MCF 10A (cell line): ENCODE data around the gene H1-8. TPM values are rescaled to one million over a fixed set of nuclear protein-coding genes. Genes with fewer than 3 reads are reported as not detected.
"Not testable (repeated sequence)": the region's sequence is repeated elsewhere in the genome, so short reads cannot be mapped to it uniquely, and the experiment has no call there.

ENCODE experiments used
- BruUV-seq: library from RNA; stranded (reverse); fragments of 400-500 nt; replicated peaks from 2 replicates; lab custom pipeline; 2021; lab: Mats Ljungman, UMichigan
- CTCF ChIA-PET: fragments of 300-600 bp; sonication (Branson Sonifier 250); formaldehyde crosslinking; extraction: SDS; loops from one replicate; lab custom pipeline; 2021; ENCODE audit warnings: antibody characterized with exemption, inconsistent platforms; lab: Yijun Ruan, JAX
- POLR2A ChIA-PET: fragments of 300-600, 350-650 bp; sonication (Branson Sonifier 250); formaldehyde crosslinking; extraction: SDS; loops from one replicate; lab custom pipeline; 2020; ENCODE audit warnings: antibody characterized with exemption, inconsistent platforms; lab: Yijun Ruan, JAX
- DNase-seq: peaks from one replicate; pipeline ENCODE4 v3.0.0-alpha.2; 2018; ENCODE audit not compliant: unreplicated experiment
- H3K27ac Mint-ChIP-seq: one replicate; pipeline ENCODE4 v1.8.0; 2022; ENCODE audit warnings: mild to moderate bottlenecking, low read depth, mixed read lengths; ENCODE audit not compliant: unreplicated experiment
- H3K27me3 Mint-ChIP-seq: one replicate; pipeline ENCODE4 v1.8.0; 2022; ENCODE audit warnings: mixed read lengths; ENCODE audit not compliant: insufficient read depth, unreplicated experiment
- H3K36me3 Mint-ChIP-seq: one replicate; pipeline ENCODE4 v1.8.0; 2022; ENCODE audit warnings: mild to moderate bottlenecking, moderate library complexity, mixed read lengths; ENCODE audit not compliant: insufficient read depth, unreplicated experiment
- H3K4me1 Mint-ChIP-seq: one replicate; pipeline ENCODE4 v1.8.0; 2022; ENCODE audit warnings: mixed read lengths; ENCODE audit not compliant: insufficient read depth, unreplicated experiment
- H3K4me3 Mint-ChIP-seq: one replicate; pipeline ENCODE4 v1.8.0; 2022; ENCODE audit warnings: mild to moderate bottlenecking, moderate library complexity, mixed read lengths; ENCODE audit not compliant: unreplicated experiment
- H3K9me3 Mint-ChIP-seq: one replicate; pipeline ENCODE4 v1.8.0; 2022; ENCODE audit warnings: mixed read lengths; ENCODE audit not compliant: unreplicated experiment
- CTCF ChIP-seq: fragments of 200-600 bp; IDR thresholded peaks from one replicate; pipeline ENCODE4 v1.8.0; 2022; ENCODE audit warnings: antibody characterized with exemption, mild to moderate bottlenecking; ENCODE audit not compliant: unreplicated experiment
- intact Hi-C: fragments of 100-400 bp; cut with micrococcal nuclease; formaldehyde crosslinking; loops from 2 replicates; pipeline ENCODE4 v1.14.1; 2022
- total RNA-seq: library from RNA; stranded (reverse); gene quantifications from 2 replicates; pipeline ENCODE4 v1.2.3, GENCODE V29; 2022

Gene H1-8
- total RNA-seq, 1 experiment from 2014 or later = not detected

GRCh38 chr3:129543999-129544398 is 1.0 kb downstream of the H1-8 start:
- Mint-ChIP-seq H3K27ac (no peak overlapping the region), H3K36me3 (no peaks in the 10 kb centered on the region), H3K9me3 (no peaks in the 10 kb centered on the region), H3K4me1 (peaks cover 5% of the 10 kb centered on the region), H3K27me3 (no peaks in the 10 kb centered on the region), H3K4me3 (no peak overlapping the region)
- DNase-seq = no peak
- BruUV-seq = no TSS peak
- ChIA-PET CTCF (interaction anchor here (0.6 kb wide), 1 partner anchor 59 kb away, joined by 4 read pairs; no protein-coding TSS in a partner anchor), POLR2A (no interaction called here)
- no peak for TF ChIP-seq CTCF
- intact Hi-C loops = no loop called here

- intact Hi-C loops, H3K4me3 Mint-ChIP-seq, POLR2A ChIA-PET, H3K36me3 Mint-ChIP-seq, DNase-seq, H3K9me3 Mint-ChIP-seq, BruUV-seq, H3K27ac Mint-ChIP-seq, H3K27me3 Mint-ChIP-seq: not testable (repeated sequence)
- CTCF ChIA-PET = interaction anchor here (0.6 kb wide), 2 partner anchors 52 to 100 kb away, joined by 3 to 4 read pairs; no protein-coding TSS in a partner anchor
- peaks cover 12% of the 10 kb centered on the region for H3K4me1 Mint-ChIP-seq
Observed at GRCh38 chr3:129545951-129546350, 3.0 kb downstream of the H1-8 start.

- H3K9me3 Mint-ChIP-seq = no peaks in the 10 kb centered on the region
- H3K4me3 Mint-ChIP-seq = no peak overlapping the region
- intact Hi-C loops = no loop called here
- H3K27ac Mint-ChIP-seq = no peak overlapping the region
- no peak for TF ChIP-seq CTCF
- no peak for DNase-seq
- no peaks in the 10 kb centered on the region for H3K36me3 Mint-ChIP-seq
- POLR2A ChIA-PET = no interaction called here
- H3K27me3 Mint-ChIP-seq = no peaks in the 10 kb centered on the region
- no TSS peak for BruUV-seq
- peaks cover 12% of the 10 kb centered on the region for H3K4me1 Mint-ChIP-seq
- CTCF ChIA-PET = no interaction called here
Observed at GRCh38 chr3:129547241-129547640, 4.3 kb downstream of the H1-8 start.

- CTCF ChIA-PET = interaction anchor here (0.5 kb wide), 1 partner anchor 328 kb away, joined by 6 read pairs; no protein-coding TSS in a partner anchor
- intact Hi-C loops = no loop called here
- no peak overlapping the region for H3K4me3 Mint-ChIP-seq
- TF ChIP-seq CTCF = no peak
- H3K36me3 Mint-ChIP-seq = no peaks in the 10 kb centered on the region
- DNase-seq = no peak
- POLR2A ChIA-PET = no interaction called here
- no peaks in the 10 kb centered on the region for H3K9me3 Mint-ChIP-seq
- H3K27ac Mint-ChIP-seq = no peak overlapping the region
- peaks cover 12% of the 10 kb centered on the region for H3K4me1 Mint-ChIP-seq
- H3K27me3 Mint-ChIP-seq = no peaks in the 10 kb centered on the region
- no TSS peak for BruUV-seq
Observed at GRCh38 chr3:129548104-129548965, 5.4 kb downstream of the H1-8 start.
